Liver (tissue), 9 donors: ENCODE results near the gene HGF. TPM values are rescaled to one million over a fixed set of nuclear protein-coding genes. Genes with fewer than 3 reads are reported as not detected.

ENCODE experiments used
- DNase-seq: peaks from one replicate; pipeline ENCODE4 v3.0.0-alpha.2; 2017; ENCODE audit warnings: low spot score
- H3K27ac ChIP-seq, 2 donors: one replicate each; pipeline ENCODE4 v1.7.0; 2013; ENCODE audit warnings: inconsistent platforms in 2 of 2, low read length in 2 of 2, control low read depth in 1 of 2, low read depth in 1 of 2, mild to moderate bottlenecking in 1 of 2
- H3K27me3 ChIP-seq, 4 donors: one replicate each; pipeline versions ENCODE4 v1.6.1 to v1.7.0; 2013; ENCODE audit warnings: low read length in 3 of 4, inconsistent platforms in 1 of 4, mild to moderate bottlenecking in 1 of 4, moderate library complexity in 1 of 4; ENCODE audit not compliant: control insufficient read depth in 4 of 4, insufficient read depth in 4 of 4
- H3K36me3 ChIP-seq, 4 donors: one replicate each; pipeline versions ENCODE4 v1.6.1 to v1.7.0; 2013; ENCODE audit warnings: low read length in 3 of 4, mild to moderate bottlenecking in 3 of 4, low read depth in 1 of 4, moderate library complexity in 1 of 4; ENCODE audit not compliant: control insufficient read depth in 4 of 4, insufficient read depth in 3 of 4
- H3K4me1 ChIP-seq, 4 donors: one replicate each; pipeline versions ENCODE4 v1.6.1 to v1.7.0; 2013; ENCODE audit warnings: low read length in 3 of 4, mild to moderate bottlenecking in 3 of 4, moderate library complexity in 1 of 4; ENCODE audit not compliant: control insufficient read depth in 4 of 4, insufficient read depth in 4 of 4
- H3K4me3 ChIP-seq, 3 donors: one replicate each; pipeline versions ENCODE4 v1.6.1 to v1.7.0; 2013; ENCODE audit warnings: low read length in 3 of 3, control low read depth in 1 of 3, low read depth in 1 of 3, mild to moderate bottlenecking in 1 of 3
- H3K9ac ChIP-seq, 2 donors: one replicate each; pipeline ENCODE4 v1.7.0; 2013; ENCODE audit warnings: low read length in 2 of 2, mild to moderate bottlenecking in 2 of 2, moderate library complexity in 2 of 2, control low read depth in 1 of 2, low read depth in 1 of 2
- H3K9me3 ChIP-seq, 4 donors: one replicate each; pipeline versions ENCODE4 v1.6.1 to v1.7.0; 2013; ENCODE audit warnings: low read length in 3 of 4; ENCODE audit not compliant: control insufficient read depth in 4 of 4
- ATF3 ChIP-seq: IDR thresholded peaks from 2 replicates; pipeline ENCODE4 v1.6.1; 2016; ENCODE audit warnings: antibody characterized with exemption
- CTCF ChIP-seq: fragments of 150-350 bp; IDR thresholded peaks from 2 replicates; pipeline ENCODE4 v1.5.1; 2017; ENCODE audit warnings: improper control_type of control experiment, low read depth, low read length; ENCODE audit not compliant: missing input control
- EGR1 ChIP-seq, 2 donors: IDR thresholded peaks; 2 replicates each; pipeline ENCODE4 v1.6.1; 2016 to 2018; ENCODE audit warnings: antibody characterized with exemption in 2 of 2, low read depth in 2 of 2
- FOXA1 ChIP-seq: IDR thresholded peaks from 2 replicates; pipeline ENCODE4 v1.6.1; 2016; ENCODE audit warnings: antibody characterized with exemption
- FOXA2 ChIP-seq: IDR thresholded peaks from 2 replicates; pipeline ENCODE4 v1.6.1; 2016; ENCODE audit warnings: antibody characterized with exemption
- GABPA ChIP-seq, 2 donors: IDR thresholded peaks in 1 of 2; conservative IDR thresholded peaks in 1 of 2; 2 replicates each; pipeline ENCODE4 v1.6.1; 2016; ENCODE audit warnings: antibody characterized with exemption in 2 of 2, mild to moderate bottlenecking in 1 of 2, moderate library complexity in 1 of 2
- HNF4A ChIP-seq, 2 donors: conservative IDR thresholded peaks; 2 replicates each; pipeline ENCODE4 v1.6.1; 2016; ENCODE audit warnings: antibody characterized with exemption in 2 of 2, mild to moderate bottlenecking in 2 of 2
- HNF4G ChIP-seq: IDR thresholded peaks from 2 replicates; pipeline ENCODE4 v1.6.1; 2016; ENCODE audit warnings: antibody characterized with exemption
- JUND ChIP-seq, 2 donors: IDR thresholded peaks; 2 replicates each; pipeline ENCODE4 v1.6.1; 2016; ENCODE audit warnings: antibody characterized with exemption in 2 of 2
- MAX ChIP-seq: IDR thresholded peaks from 2 replicates; pipeline ENCODE4 v1.6.1; 2016; ENCODE audit warnings: antibody characterized with exemption
- NR2F2 ChIP-seq: IDR thresholded peaks from 2 replicates; pipeline ENCODE4 v1.6.1; 2016; ENCODE audit warnings: antibody characterized with exemption
- REST ChIP-seq: IDR thresholded peaks from 2 replicates; pipeline ENCODE4 v1.6.1; 2016; ENCODE audit warnings: antibody characterized with exemption, mild to moderate bottlenecking
- RXRA ChIP-seq, 2 donors: IDR thresholded peaks; 2 replicates each; pipeline ENCODE4 v1.6.1; 2017 to 2018; ENCODE audit warnings: antibody characterized with exemption in 2 of 2, mild to moderate bottlenecking in 1 of 2
- SP1 ChIP-seq: IDR thresholded peaks from 2 replicates; pipeline ENCODE4 v1.6.1; 2018; ENCODE audit warnings: antibody characterized with exemption, mild to moderate bottlenecking
- YY1 ChIP-seq: IDR thresholded peaks from 2 replicates; pipeline ENCODE4 v1.6.1; 2016; ENCODE audit warnings: antibody characterized with exemption, mild to moderate bottlenecking
- ZBTB33 ChIP-seq: IDR thresholded peaks from 2 replicates; pipeline ENCODE4 v1.6.1; 2016; ENCODE audit warnings: antibody characterized with exemption
- WGBS: extraction: QIAGEN DNeasy Blood & Tissue Kit; methylation state at CpG from one replicate; pipeline ENCODE4 v1.1.7; 2013; 5-methylcytosine and 5-hydroxymethylcytosine counted together
- polyA plus RNA-seq, 2 donors: library from polyadenylated mRNA; stranded (reverse) in 1 of 2; unstranded in 1 of 2; fragments of 200-250 nt in 1 of 2; fragments of >200 nt in 1 of 2; fragmentation: Nextera tagmentation in 1 of 2; extraction: Ambion mirVana in 1 of 2; gene quantifications; one replicate each; pipeline versions ENCODE4 v1.2.1 to v1.2.3, GENCODE V29; 2013 to 2015
- total RNA-seq, 2 donors: library from RNA; depleted of rRNA; stranded (reverse); fragments of >200 nt; gene quantifications; one replicate each; pipeline ENCODE4 v1.2.3, GENCODE V29; 2014
- donor health status: healthy.
- donor health status: healthy.
- donor health status: healthy.
- donor health status: healthy.
- donor health status: healthy.

The HGF gene
- total and polyA plus RNA-seq, 4 donors: 12.0 to 29.8 (median 15.3) TPM

GRCh38 chr7:81740403-81740802 is 29.4 kb downstream of the HGF start:
- no peak overlapping the region for H3K9ac ChIP-seq
- DNase-seq: no peak
- H3K27ac ChIP-seq: no peak overlapping the region
- H3K36me3 ChIP-seq: no peaks in the 10 kb centered on the region
- H3K9me3 ChIP-seq: no peaks in the 10 kb centered on the region
- H3K4me3 ChIP-seq: no peak overlapping the region
- TF ChIP-seq EGR1 (IDR thresholded peaks at IDR 0.05; ENCODE audit: low read depth in 2 of 2): no peak
- no peak for TF ChIP-seq HNF4A (conservative IDR thresholded peaks at IDR 0.05)
- TF ChIP-seq ZBTB33: no peak
- TF ChIP-seq GABPA (IDR thresholded peaks at IDR 0.05 in 1 of 2, conservative IDR thresholded peaks at IDR 0.05 in 1 of 2): no peak
- no peak for TF ChIP-seq FOXA2
- no peak for TF ChIP-seq FOXA1
- TF ChIP-seq ATF3: no peak
- TF ChIP-seq NR2F2: no peak
- TF ChIP-seq JUND (IDR thresholded peaks at IDR 0.05): no peak
- no peak for TF ChIP-seq CTCF
- no peak for TF ChIP-seq MAX
- TF ChIP-seq RXRA (IDR thresholded peaks at IDR 0.05): no peak
- TF ChIP-seq YY1: no peak
- TF ChIP-seq REST: no peak
- no peak for TF ChIP-seq SP1
- no peak for TF ChIP-seq HNF4G
- no peaks in the 10 kb centered on the region for H3K4me1 ChIP-seq
- no peaks in the 10 kb centered on the region for H3K27me3 ChIP-seq

GRCh38 chr7:81736091-81736490 is 33.8 kb downstream of the HGF start:
- no peaks in the 10 kb centered on the region for H3K9me3 ChIP-seq
- WGBS: 75% methylated on average over 7 of the region's 7 CpGs
- H3K27ac ChIP-seq: no peak overlapping the region
- H3K27me3 ChIP-seq: no peaks in the 10 kb centered on the region
- H3K9ac ChIP-seq: no peak overlapping the region
- no peak for DNase-seq
- no peaks in the 10 kb centered on the region for H3K4me1 ChIP-seq
- no peak for TF ChIP-seq CTCF
- no peak for TF ChIP-seq YY1
- TF ChIP-seq SP1: no peak
- no peak overlapping the region for H3K4me3 ChIP-seq
- no peaks in the 10 kb centered on the region for H3K36me3 ChIP-seq
